GM18499 (cell line): ENCODE measurements around the gene GATAD2A.
"Not testable (repeated sequence)": the region's sequence is repeated elsewhere in the genome, so short reads cannot be mapped to it uniquely, and the experiment has no call there.

ENCODE experiments used
- ATAC-seq: cut with Tn5 transposase; IDR thresholded peaks from one replicate; pipeline ENCODE4 v1.9.1; 2021; ENCODE audit warnings: moderate number of reproducible peaks; ENCODE audit not compliant: insufficient read depth, unreplicated experiment

GATAD2A gene

DNA sequence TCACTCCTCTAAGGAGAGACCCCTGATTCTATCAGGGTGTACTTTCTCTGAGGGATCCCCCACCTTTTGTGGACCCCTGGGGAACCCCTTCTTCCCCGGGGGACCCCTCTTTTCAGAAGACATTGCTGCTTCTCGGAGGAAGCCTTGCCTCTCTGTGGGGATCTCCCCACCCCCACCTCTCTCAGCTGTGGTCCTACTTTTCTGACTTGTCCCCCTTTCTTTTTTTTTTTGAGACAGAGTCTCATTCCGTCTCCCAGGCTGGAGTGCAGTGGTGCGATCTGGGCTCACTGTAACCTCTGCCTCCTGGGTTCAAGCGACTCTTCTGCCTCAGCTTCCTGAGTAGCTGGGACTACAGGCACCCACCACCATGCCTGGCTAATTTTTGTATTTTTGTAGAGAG, 18.4 kb upstream of the GATAD2A start:
- ATAC-seq, result no peak

DNA sequence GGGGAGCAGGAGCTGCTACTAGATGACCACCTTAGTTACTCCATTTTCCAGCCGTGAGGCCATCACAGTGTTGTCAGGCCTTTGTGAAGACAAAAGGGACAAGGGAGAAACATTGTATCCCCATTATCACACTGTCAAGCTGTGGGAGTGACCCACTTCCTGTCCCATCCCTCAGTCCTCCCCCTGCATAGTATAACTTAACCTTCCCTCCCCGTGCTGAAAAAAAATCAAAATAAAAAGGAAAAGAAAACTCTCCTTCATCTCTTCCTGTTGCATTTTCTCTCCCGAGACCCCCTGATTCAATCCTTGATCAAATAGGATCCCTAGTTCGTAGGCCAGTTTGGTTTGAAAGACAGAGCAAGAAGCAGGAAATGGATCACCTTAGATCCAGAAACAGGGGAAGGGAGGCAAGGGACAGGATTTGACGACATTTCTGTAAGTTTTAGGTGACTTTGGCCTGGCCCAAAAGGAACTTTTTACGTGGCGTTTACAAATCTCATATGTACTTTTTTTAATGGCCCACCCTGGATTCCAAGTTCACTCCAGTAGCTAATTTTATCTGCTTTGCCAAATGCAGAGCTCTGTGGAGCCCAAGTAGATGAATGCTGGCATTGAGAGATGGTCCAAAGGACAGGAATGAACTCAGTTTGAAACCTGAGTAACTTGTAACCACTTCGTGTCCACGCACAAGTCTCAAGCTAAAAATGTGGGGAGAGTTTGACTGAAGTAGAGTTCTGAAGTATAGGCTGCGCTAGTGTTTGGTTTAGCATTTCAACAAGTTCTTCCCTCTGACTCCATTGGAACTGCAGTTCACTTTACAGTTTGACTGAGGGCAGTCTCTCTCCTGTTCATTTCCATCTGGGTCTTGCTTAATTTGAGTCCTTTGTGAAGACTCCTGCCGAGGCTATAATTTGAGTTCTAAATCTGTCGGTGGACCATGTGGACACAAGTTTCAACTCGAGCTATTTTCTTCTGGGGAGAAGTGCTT, 16.6 kb upstream of the GATAD2A start:
- ATAC-seq, result no peak

DNA sequence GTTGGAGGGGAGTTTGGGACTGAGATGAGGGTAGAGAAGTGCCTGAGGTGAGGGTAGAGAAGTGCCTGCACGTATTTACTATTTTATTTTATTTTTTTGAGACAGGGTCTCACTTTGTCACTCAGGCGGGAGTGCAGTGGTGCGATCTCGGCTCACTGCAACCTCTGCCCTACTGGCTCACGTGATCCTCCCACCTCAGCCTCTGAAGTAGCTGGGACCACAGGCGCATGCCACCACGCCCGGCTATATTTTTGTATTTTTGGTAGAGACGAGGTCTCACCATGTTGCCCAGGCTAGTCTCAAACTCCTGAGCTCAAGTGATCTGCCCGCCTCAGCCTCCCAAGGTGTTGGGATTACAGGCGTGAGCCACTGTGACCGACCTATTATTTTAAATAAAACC, 15.8 kb upstream of the GATAD2A start:
- ATAC-seq, result not testable (repeated sequence)

DNA sequence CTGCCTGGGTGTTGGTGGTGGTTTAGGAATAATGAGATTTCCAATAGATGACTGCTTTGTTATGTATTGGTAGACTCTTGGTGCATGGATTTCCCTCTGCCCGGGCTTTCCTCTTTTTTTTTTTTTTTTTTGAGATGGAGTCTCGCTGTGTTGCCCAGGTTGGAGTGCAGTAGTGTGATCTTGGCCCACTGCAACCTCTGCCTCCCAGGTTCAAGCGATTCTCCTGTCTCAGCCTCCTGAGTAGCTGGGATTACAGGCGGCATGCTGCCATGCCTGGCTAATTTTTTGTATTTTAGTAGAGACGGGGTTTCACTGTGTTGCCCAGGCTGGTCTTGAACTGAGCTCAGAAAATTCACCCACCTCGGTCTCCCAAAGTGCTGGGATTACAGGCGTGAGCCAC, 11.1 kb upstream of the GATAD2A start:
- not testable (repeated sequence) for ATAC-seq

DNA sequence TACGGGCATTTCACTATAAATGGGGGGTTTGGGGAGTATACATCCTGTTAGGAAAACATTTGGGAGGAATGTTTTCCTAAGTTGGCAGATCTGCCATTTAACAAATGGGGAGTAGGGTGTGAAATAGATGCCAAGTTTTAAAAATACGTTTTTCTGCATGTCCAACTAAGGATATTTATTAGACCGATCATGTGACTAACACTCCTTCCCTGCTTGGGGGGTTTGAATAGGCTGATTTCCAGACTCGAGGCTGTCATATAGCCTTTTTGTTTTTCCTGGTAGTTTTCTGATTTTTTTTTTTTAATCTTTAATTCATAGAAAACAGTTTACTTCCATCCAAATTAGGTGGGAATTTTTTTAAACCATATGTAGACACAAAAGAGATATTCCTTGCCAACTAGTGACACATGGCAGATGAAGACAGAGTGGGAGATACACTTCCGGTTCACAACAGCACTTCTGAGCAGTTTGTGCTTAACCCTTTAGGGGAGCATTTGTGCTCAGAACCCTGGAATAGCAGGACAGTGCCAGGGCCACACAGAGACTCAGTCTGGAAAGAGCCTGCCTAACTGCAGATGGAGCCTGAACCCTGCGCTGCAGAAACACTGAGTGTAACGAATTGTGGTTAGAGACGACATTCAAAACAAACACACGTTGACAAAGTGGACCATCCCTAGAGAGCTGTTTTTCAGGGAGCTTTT, 5.6 kb upstream of the GATAD2A start:
- ATAC-seq, result no peak

DNA sequence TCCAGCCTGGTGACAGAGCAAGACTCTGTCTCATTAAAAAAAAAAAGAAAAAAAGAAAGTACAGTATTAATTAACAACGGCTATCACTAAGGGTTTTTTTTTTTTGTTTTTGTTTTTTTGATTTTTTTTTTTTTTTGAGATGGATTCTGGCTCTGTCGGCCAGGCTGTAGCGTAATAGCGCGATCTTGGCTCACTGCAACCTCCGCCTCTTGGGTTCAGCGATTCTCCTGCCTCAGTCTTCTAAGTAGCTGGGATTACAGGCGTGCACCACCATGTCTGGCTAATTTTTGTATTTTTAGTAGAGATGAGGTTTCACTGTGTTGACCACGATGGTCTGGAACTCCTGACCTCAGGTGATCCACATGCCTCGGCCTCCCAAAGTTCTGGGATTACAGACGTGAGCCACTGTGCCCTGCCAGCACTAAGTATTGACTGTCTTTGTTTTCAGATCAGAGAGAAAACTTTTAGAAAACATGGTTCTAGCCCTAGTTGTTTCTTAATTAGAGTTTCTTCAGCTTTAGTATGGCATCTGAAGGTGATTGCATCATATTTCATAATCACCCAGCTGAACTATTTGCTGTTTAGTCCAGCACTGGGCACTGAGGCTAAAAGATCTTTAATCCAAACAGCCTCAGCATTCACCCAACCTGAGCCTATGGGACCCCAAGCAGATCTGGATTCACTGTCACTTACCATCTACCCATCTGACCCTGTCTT, 2.7 kb upstream of the GATAD2A start:
- no peak for ATAC-seq

DNA sequence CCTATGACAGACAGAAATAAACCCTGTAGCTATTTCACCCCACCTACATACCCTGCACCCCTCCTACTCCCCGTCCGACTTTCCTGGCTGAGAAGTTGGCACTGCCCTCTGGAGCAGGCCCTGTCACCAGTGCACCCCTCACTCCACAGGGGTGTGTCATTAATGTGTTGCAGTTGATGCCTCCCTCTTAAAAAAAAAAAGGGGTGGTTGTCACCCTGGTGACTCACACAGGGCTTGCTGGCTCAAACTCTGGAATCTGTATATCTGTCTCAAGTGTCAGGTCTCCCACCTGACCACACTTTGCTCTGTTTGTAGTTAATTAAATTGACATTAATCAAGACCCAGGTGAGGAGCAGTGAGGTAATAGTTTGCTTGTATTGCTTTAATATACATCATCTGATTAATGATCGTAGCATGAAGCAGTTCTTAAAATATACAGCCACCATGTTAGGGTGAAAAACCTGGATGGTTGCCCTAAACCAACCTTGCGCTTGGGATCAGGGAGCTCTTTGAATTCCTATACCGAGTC, 2.0 kb upstream of the GATAD2A start:
- ATAC-seq, result no peak

DNA sequence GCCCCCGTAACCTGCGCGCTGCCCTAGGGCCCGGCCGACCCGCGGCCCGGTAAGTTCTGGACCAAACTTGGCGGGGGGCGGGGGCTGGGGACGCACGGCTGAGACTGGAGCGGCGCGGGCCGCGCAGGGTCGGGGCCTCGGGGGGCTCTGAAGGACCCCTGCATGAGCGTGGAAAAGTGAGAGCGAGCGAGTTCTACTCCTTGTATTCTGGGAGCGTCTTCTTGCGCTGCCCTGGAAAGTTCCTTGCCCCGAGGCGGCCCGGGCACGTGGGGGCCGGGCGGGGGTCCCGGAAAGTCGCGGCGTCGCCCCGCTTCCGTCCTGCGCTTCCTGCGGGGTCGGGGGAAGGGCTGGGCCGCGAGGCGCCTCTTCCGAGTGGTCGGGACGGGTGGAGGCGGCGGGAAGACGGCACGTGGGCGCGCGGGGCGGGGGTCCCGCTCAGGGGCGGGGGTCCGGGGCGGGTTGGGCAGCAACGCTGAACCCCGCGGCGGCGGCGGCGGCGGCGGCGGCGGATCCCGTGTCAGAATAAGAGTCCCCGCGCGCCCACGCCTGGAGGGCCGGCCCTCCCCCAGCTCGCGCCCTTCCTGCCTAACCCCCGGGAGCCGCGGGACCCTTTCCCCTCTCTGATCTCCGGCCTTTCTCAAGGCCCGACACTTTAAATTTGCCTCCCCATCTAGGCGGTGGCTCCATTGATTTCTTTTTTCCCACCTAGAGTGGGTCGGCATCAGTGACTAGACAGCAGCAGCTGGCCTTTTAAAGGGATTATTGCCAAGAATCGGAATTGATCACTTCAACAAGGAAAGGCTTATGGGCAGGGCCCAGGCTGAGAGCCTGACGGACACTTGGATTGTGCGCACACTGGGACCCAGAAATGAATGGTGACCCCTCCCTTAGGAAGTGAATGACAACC, 749 bp downstream of the GATAD2A start:
- no peak for ATAC-seq

DNA sequence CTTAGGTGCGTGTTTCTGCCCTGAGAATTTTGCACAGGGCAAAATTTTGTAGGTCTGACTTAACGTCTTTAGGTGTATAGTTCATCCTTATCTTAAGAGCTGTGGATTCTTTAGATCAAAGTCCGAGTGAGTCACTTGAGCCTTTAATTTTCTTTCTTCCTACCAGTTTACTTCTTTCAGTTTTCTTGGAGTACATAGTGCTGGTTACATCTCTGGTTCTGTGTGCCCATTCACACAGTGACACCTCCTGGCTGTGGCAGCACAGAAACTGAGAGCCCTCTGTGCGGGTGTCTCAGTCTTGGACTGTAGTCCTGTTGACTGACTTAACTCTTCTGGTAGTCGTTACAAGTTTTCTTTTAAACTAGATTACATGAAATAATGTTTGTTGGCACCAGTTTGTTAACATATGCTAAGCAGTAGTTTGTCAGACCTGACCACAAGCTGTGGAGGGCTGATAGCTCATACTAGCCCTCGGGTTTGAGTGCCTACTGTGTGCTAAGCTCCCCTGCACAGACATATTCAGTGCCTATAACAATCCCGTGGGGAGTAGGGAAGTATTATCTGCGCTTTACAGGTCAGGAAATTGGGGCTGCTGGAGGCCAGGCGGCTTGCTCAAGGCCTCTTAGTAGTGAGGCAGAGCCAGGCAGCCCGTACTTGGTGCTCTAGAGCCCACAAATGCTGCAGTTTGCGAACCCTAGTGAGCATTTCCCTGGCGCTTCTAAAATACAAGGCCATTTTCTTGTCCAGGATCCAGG, 1.6 kb downstream of the GATAD2A start:
- no peak for ATAC-seq

DNA sequence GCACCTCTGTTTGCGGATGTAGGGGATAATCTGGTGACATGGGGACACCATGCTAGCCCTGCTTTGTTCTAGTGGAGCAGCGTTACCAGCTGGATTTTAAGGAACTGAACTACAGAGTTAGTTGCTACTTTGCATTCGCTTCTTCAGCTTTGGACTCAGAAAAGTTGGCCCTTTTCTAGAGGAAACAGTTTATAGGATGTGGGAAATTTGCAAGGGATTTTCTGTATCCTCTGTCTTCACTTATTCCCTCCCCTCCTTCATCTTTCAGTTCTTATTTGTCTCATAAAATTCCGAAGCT, 2.1 kb downstream of the GATAD2A start:
- no peak for ATAC-seq

DNA sequence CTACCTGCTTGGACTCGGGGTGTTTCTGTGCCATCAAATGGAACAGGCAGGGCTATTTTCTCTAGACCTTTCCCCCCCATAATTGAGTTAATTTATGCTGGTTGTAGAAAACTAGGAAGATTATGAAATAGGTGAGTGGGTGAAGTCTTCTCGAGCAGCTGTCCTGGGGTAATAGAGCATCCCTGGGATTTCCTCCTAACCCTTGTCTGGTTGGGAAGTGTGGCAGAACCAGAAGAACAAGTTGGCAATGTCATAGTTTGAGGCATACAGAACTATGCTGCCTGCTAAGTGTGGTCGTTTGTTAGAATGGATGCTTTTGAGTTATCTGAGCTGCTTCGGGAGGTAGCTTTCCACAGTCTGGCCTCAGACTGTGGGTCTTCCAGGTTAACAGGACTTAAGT, 3.7 kb downstream of the GATAD2A start:
- ATAC-seq, result no peak

DNA sequence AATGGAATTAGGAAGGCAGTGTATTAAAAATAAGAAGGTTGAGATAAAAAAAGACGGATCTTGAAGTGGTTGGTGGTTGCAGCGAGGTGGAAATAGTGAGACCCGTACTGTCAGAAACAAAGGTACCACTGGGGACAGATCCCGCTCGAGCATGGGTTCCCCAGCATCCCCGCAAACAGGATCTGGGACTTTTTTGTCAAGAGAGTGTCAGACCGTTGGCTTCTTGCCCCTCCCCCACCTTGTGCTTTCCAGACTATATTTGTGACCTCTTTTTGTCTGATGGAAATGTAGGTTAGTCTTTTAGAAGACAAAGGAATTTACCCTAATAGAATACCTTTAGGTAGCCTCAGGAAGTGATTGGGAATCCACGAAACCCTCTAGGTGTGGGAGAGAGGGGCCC, 4.2 kb downstream of the GATAD2A start:
- ATAC-seq, result no peak

DNA sequence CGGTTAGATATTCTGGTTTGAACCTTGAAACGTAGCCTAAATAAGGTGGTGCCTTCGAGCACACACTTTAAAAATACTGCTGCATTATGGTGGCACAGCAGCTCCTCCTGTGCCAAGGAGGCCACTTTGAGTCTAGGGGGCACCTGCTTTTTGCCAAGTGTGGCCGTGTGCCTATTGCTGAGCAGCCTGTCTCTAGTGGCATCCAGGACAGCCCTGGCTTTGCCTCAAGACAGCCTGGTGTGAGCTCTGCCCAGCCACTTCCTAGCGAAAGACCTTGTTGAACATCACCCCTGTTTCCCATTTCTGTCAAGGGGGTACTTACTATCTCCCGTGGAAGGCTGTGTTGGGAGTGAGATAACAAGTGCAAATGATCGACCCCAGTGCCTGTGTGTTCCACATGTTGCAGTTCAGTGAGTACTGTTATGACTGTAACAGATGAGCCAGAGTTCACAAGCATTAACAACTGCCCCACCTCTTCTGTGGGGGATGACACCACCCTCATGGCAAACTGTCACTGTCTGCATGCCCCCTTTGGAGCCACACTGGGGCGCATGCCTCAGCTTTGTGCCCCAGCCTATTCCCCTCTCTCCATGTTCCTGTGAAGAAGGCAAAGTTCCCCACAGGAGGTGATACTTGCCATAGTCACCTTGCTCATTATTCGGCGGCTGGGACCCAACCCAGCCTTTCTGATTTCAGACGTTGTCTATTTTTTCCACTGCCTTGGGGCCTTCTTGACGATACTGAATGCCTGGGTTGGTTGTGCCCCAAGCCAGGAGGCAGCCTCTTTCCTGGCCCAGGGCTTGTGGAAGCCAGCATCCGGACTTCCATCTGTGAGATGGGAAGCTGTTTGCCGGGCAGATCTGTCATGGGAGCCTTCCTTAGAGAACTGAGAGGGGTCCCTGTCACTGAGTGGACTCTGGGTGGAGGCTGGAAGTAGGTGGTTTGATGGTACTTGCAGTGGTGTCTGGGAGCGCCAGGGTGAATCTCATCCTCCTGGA, 5.4 kb downstream of the GATAD2A start:
- ATAC-seq, result no peak

DNA sequence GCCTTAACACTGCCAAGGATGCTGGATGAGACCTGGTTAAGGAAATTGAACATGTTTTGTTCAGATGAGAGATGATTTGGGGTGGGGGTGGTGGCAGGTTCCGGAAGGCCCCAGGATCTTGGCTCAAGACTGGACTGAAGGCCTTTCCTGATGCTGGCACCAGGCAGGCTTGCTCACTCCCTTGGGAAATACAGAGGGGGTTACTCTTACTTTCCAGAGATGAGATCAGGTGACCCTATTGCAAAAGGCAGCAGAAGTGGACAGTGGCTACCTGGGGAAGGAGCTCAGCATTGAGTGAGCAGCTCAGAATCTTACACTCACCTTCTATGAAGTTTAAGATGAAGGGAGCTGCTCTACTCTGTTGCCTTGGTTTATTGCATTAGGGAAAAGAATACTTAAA, 10.8 kb downstream of the GATAD2A start:
- no peak for ATAC-seq

DNA sequence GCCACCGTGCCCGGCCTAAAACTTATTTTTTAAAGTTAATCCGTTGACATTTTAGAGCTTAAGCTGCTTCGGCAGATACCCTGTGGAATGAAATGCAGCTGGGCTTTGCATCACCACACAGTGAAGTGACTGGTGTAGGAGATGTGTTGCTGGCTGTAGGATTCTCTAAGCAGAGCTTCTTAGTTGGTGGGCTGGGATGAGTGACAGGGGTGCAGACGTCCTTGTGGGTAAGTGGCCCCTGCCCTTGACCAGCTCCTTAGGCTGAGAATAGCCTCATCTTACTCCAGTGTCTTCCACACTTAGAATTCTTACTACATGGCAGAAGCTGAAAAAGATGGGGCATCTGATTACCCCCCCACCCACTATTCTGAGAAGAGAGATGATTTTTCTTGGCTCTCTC, 11.6 kb downstream of the GATAD2A start:
- no peak for ATAC-seq

DNA sequence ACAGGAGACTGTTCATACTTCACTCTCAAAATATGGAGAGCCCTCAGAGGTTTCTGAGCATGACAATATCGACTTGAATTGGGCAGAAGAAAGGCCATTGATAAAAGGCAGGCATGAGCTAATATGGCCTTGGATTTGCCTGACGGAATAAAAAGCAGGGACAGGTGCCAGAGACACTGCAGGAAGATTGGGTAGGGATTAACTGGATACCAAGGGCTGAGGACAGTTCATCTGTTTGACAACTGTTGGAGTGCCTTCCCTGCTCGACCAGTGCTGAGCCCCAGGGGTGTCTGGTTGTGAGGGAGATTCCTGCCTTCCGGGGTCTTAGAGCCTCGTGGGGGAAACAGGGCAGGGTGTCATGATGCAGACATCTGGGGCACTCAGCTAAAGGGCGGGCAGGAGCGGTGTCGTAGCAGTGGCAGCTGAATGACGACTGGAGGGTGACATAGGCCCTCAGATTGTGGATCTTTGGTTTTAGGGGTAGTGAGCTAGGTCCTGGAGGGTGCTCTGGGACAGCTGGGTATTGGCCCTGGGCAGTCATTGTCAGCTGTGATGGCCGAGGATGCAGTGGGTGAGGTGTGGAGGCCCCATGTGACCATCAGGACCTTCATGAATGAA, 12.3 kb downstream of the GATAD2A start:
- no peak for ATAC-seq

DNA sequence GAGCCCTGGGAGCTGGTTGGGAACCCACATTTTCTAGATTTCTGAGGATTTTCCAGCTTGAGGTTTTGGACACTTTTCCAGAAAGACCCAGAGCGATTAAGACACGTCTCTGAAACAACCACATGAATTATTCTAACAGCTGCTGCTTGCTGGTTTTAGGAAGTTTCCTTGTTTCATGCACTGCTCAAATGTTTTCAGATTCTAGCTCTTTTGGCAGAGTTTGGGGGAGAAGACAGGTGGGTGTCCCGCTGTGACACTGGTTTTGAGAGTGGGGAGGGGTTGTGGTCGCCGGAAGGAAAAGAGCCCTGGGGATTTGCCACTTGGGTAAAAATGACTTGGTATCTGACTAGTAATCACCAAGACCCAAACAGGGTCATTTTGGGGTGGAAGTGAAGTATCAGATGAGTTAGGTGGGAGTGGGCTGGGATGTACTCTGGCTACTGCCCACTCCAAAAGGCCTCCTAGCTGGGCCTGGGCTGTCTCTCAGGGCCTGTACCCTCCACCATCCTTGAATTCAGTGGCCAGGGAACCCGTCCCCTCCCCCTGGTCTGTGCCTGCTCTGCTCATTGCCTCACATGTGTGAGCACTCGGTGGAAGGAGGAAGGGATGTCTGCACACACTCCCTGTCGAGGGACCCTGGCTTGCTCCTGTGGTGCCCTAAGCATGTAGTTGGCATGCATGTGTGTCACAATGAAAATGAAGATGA, 13.2 kb downstream of the GATAD2A start:
- ATAC-seq, result no peak
